ENCODE data around the gene SORCS2.

Gene SORCS2

DNA sequence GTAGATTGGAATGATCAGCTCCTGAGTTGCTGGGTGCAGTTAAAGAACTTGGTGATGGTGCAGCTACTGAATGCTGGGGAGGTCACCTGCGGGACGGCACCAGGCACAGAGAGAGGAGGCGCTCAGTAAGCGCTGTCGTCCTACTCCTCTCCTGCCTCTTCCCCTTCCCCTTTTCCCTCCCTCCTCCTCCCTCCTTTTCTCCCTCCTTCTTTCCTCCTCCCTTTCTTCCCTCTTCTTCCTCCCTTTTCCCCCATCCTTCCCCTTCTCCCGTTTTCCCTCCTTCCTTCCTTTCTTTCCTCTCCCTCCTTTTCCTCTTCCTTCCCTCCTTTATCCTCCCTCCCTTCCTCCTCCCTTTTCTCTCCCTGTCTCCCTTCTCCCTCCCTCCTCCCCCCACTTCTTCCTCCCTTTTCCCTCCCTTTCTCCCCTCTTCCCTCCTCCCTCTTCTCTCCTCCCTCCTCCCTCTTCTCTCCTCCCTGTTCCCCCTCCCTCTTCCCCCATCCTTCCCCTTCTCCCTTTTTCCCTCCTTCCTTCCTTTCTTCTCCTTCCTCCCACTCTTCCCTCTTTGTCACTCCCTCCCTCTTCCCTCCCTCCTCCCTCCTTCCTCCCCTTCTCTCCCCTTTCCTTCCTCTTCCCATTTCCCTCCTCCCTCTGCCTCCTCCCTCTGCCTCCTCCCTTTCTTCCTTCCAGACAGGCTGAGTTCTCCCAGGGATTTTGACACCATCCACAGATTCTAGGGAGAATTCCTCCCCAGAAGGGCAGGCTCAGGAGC, 330.3 kb downstream of the SORCS2 start:
- no peak for DNase-seq

DNA sequence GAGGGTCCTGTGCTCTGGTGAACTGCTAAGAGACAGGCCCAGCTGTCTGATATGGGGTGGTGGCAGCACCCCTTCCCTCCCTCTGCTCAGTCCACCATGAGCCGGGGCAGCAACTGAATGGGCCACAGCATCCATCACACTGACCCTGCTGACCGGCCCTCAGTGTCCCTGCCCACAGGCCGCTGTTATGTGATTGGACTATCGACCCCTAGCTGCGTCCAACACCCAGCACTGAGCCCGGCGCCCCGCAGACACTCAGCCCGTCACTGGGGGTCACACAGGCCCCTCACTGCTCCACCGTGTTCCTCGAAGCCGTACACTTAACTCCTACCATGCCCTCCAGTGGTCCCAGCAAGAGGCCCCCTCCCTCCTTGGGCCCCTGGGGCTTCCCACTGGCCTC, 331.2 kb downstream of the SORCS2 start:
- DNase-seq: no peak

DNA sequence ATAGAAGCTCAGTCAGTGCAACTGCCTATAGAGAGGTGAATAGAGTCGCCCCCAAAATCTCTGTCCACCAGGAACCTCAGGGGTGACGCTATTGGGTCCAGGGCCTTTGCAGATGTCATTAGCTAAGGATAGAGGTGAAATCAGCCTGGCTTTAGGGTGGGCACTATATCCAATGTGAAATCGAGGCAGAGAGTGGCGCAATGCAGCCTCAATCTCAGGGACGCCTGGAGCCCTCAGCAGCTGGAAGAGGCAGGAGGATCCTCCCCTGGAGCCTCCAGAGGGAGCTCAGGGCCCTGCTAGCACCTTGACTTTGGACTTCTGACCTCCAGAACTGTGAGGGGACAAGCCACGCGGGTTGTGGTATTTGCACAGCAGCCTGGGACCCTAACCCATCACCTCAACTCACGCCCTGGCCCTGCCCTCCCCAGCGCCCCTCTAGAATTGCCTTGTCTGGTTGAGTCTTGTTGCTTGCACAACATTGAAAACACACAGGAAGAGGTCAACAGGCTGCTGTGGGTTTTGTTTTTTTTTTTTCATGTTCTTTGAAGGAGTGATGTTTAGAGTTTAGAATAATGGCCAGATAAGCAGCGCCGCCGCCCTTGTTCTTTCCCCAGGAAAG, 331.8 kb downstream of the SORCS2 start:
- no peak for DNase-seq

DNA sequence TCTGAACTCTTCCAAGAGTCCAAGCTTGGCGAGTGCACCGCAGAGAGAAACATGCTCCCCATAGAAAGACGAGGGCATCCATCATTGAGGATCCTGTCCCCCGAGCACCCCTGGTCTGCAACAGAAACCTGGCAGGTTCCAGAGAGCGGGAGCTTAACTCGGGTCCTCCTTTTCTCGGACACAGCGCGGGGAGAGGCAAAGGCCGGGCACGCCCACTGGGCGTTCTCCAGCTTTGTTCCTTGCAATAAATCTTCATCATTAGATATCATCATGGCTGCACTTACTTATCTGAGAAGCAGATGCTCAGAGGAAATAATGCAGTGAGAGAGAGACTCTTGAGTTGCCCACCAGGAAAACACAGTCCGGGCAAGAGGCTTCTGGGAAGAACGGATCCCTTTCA, 332.5 kb downstream of the SORCS2 start:
- DNase-seq: no peak

DNA sequence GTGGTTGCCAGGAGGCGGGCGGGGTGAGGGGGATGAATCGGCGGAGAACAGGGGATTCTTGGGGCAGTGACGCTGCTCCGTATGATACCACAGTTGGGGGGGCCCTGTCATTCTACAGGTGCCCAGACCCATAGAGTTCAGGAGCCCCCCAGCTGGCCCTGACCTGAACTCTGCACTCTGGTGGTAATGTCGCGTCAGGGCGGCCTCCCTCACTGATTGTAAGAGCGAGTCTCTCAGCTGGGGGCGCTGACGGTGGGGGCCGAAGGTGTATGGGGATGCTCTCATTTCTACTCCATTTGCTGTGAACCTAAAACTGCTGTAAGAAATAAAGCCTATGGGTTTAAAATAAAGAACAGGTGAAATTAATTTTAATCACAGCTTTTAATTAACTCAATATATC, 334.2 kb downstream of the SORCS2 start:
- DNase-seq: no peak

DNA sequence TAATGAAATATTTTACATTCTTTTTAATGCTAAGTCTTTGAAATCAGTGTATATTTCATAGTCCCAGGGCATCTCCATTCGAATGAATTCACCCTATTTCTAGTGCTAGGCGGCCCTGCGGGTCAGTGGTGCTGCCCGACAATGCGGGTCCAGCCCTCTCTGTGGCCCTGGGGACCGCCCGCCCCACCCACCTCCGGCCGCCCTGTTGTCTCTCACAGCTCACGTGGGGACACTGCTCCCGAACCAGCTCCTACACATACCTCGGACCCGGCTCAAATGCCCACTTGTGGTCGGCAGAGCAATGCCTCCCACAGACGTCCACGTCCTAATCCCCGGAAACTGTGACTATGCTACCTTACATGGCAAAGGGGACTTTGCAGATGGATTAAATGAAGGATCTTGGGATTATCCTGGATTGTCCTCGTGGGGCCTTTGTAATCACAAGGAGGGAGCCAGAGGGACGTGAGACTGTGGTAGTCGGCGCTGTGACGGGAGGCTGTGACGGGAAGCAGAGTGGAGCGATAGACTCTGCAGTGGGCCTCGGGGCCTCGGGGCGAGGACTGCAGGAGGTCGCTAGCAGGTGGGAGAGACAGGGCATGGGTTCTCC, 334.7 kb downstream of the SORCS2 start:
- DNase-seq: no peak

DNA sequence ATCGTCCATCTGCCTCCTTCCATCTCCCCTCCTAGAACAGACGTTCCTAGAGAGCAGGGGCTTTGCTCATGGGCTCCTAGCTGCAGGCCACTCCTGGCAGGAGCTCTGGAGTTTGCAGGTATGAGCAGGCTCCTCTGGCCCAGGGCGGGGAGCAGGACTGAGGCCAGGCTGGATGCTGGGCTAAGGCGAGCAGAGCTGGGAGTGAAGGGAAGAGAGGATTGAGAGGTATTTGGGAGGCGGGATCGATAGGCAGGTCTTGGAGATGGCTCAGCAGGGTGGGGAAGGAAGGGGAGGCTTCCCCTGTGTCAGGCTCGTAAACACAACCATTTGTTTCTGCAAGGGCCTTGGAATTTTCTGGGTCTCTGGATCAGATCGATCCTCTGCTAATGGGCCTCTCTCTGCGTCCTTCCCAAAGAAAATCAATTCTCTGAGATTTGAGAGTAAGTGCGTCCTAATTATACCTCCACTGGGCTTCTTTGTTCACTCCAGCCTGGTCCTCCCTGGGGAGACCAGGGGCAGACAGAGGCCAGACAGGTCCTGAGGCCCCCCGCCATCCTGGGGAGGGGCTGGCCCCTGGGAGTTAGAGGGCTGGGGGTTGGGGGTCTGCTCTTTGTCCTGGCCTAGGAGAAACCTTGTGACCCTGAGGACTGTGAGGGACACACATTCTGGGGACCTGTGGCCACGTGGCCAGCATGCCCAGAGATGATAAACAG, 337.2 kb downstream of the SORCS2 start:
- no peak for DNase-seq

DNA sequence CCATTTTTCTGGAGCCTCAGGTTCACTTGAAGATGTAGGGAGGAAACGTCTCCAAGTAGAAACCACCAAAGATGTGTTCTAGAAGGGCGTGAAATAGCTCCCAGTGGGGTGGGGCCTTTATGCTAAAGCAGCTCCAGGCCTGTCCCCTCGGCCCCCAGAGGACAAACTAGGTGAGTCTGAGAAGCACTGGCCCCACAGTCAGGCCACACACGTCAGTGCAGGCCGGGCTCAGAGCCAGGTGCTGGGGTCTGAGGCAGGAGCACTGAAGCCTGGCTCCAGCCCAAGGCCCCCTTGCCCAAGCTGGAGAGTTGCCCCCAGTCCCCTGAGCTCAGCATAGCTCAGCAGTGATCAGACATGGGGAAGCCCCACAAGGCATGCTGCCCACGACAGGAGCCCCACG, 337.7 kb downstream of the SORCS2 start:
- DNase-seq: no peak

DNA sequence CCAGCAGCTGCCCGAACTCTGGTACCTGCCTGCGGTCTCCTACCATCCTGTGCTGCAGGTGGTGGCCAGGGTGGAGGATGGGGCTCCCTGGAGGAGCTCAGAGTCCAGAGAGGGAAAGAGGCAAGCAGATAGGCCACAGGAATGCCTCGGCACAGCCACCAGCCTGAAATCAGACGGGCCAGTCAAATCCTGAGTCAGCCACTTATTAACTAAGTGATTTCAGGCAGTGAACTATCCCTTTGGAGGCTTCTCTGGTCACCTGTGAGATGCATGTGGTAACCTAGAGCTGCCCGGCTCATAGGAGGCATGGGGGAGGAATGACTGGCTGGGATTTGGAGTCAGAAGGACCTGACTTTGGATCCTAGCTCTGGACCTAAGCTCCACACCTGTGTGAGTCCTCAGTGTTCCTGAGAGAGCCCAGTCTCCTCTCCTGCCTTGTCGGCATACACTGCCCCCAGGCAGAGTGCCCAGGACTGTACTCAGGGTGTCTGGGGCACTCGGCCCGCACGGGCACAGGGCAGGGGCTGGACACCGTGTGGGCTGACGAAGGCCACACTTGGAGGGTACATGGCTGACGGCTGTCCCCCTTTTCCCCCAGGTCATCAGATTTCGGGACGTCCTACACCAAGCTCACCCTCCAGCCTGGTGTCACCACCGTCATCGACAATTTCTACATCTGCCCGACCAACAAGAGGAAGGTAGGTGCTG, 338.7 kb downstream of the SORCS2 start:
- no peak for DNase-seq

DNA sequence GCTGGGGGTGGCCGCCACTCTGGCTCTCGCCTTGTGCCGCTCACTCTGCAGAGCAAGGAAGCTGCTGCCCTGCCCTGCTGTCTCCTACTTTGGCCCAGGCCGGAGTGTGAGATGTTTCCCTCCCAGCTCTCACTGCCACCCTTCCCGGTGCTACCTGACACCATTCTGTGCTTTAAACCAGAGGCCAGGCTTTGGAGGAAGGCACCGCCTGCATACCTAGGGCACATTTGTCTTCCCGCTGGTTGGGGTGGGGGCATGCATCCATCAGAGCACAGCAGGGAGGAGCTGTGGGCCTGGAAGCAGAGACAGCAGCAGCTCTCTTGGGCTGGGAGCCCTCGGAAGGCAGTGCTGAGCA, 339.3 kb downstream of the SORCS2 start:
- no peak for DNase-seq

DNA sequence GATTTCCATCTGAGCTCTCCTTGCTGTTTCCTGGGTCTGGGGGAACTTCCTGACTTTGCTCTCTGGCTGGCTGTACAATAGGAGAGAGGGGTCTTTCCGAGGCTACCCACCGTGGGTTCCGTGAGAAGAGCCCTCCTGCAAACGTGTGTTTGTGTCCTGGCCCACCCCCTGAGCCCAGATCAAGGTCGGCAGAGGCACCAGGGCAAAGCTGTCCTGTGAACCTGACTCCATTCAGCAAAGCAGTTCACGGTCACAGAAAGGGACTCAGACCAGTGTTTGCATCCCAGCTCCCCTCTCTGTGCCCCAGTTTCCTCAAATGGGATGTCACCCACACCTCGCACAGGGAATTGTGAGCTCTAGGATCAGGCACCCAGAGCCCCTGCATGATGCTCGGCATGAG, 339.7 kb downstream of the SORCS2 start:
- no peak for DNase-seq

DNA sequence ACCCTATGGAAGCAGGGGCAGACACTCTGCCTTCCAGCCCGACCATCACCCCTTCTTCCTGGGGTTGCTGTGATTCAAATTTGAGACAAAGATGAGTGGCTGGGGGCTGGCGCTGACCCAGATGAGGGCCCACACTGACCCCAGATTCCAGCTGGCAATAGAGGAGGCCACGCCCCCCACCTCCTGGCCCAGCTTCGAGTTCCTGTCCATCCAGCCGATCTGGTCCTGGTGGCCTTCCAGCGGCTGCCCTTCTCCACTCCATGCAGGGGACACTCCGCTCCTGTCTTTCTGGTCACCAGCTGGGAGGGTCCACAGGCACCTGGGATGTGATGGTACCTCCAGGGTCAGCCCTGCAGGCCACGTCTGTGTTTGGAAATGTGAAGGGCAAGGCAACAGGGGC, 340.9 kb downstream of the SORCS2 start:
- no peak for DNase-seq

DNA sequence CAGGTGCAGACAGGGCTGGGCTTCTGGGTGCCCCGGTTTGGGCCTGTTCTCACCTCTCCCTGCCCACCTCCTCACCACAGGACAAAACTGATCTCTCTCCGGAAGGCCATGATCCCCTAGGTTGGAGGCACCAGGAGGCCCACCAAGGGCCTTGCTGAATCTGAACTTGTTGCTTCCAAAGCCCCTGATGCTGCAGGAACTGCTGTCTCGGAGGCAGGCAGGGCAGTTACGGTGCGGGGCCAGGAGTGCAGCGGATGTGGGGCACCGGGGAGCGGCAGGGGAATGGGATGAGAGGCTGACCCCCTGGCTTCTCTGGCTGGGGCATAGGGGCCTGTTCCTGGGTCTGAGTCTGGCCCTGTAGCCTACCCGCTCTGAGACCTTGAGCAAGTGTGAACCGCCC, 342.8 kb downstream of the SORCS2 start:
- DNase-seq: no peak

DNA sequence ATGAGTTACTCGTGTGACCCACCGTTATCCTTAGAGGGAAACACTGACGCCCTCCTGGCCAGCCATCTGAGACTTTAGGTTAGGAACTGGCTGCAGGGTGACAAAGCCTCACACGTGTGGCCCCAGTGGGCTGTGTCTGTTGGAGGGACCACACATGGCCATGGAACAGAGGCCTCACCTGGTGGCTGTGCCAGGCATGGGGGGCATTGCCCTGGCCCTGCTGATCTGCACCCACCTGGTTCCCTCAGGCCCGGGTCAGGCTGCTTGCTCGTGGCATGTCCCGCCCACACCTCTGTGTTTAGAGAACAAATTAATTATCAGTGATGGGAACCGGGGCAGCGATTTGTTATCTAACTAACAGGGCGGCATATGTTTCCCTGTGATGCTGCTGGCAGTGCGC, 343.3 kb downstream of the SORCS2 start:
- no peak for DNase-seq

DNA sequence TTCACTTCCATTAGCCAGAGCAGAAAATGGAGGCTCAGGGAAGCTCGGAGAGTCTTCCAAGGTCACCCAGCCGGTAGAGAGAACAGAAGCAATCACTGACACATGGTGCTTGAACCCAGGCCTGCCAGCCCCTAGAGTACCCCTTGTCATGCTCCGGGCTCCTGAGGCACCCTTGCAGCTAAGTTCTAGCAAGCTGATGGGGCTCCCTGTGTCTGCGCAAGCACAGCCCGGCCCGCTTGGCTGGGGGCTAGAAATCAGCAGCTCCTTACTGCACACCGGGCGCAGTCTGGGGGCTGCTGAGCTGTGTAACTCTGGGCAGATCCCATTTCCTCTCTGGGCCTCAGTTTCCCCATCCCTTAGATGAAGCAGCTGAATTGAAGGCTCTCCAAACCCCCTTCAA, 344.5 kb downstream of the SORCS2 start:
- no peak for DNase-seq

DNA sequence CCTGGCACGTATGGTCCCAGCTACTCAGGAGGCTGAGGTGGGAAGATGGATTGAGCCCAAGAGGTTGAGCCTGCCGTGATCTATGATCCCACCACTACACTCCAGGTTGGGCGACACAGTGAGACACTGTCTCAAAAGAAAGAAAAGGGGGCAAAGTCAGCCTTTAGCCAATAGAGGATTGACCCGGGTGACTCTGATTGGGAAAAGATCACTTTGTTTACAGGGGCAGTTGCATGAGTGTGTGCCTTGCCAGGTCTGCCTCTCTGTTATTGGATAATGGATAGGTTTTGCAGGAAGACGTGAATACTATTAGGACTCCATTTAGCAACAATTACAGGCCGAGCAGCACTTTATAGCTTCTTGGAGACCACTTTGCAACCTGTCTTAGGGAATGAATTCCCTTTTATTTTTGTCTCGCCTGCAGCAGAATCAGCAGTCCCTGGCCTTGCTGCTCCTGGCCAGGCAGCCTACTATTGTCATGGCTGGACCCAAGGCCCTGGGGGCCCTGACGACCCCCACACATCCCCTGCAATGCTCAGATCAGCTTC, 345.6 kb downstream of the SORCS2 start:
- DNase-seq: no peak

DNA sequence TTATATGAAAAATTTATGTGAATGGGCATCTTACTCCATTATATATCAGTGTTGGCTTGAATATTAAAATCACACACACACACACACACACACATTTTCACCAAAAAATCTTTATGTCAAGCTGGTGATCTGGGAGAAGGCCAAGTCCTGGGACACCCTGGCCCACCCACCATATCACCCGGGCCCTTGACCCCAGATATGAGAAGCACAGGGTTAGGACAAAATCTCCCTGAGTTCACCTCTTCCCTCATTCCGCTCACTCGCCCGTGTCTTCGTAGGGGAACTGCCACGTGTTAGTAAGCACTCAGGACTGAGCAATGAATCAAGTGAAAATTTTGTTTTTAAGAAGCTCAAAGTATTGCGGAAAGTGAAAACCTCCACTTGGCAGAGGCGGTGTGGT, 346.2 kb downstream of the SORCS2 start:
- DNase-seq: no peak

DNA sequence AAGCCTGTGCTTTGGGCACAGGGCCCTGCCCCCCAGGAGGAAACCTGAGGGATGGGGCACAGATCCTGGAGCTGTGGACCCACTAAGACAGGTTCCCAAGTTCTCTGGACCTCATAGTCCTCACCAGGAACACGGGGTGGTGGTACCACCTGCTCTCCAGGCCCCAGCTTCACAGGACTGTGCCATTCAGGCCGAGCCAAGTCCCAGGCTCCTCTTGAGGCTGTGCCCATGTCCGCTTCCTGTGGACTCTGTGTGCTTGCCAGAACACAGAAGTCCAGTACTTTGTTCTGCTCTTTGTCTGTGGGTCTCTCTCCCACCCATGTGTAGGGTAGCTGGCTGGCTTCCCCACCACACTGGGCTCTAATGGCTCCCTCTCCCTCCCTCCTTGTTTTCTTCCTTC, 346.8 kb downstream of the SORCS2 start:
- no peak for DNase-seq

DNA sequence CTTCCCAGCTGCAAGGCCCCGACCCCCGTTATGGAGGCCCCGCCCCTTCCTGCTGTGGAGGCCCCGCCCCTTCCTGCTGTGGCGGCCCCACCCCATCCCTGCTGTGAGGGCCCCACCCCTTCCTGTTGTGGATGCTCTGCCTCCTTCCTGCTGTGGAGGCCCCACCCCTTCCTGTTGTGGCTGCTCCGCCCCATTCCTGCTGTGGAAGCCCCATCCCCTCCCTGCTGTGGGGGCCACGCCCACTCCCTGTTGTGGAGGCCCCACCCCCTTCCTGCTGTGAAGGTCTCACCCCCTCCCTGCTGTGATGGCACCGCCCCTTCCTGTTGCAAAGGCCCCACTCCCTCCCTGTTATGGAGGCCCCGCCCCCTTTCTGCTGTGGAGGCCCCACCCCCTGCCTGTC, 347.3 kb downstream of the SORCS2 start:
- DNase-seq: no peak

DNA sequence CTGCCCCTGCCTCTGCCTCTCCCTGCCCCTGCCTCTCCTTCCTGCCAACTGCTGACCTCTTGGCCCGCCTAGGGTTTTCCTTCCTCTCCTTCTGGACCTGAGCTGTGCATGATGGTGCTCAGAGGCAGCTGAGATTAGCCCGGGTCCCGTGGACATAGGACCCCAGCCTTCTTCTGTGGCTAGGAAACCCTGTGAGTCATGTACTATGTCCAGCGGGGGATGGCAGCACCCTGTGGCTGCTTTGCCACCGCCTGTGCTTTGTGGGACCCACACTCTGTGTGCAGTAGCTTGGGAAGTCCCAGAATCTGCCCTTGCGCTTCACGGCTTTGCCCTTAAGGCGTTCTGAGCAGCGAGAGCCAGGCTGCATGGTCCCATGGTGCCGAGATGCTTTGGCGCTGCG, 347.9 kb downstream of the SORCS2 start:
- no peak for DNase-seq

DNA sequence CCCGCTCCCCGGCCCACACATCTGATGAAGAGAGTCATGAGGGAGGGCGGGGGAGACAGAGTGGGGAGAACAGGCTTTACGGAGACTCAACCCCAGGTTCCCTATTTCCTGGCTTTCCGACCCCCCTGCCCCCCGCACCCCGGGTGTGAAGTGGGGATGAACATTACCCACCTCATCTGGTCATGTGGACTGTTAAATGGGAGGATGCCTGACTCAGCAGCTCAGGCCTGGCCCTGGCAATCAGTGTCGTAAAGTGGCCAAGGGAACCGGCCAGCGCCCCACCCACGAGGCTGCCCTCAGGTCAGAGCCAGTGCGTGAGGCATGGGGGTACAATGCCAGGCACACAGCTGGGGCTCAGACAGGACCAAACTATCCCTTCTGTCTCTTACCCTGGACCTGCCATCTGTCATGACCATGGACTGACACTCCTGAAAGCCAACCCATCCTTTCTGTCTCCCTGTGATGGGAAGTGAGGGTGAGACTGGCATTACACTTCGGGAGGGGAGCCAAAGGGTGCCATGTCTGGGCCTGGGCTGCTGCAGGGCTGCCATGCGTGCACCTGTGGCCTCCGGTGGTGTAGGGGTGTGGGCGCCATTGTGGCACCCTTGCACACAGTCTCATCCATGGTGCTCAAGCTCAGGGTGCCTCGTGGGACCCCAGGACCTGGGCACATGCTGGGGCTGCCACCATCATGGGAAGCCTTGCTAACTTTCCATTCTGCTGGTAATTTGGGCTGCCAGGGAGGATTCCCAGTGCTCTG, 348.5 kb downstream of the SORCS2 start:
- DNase-seq: no peak

DNA sequence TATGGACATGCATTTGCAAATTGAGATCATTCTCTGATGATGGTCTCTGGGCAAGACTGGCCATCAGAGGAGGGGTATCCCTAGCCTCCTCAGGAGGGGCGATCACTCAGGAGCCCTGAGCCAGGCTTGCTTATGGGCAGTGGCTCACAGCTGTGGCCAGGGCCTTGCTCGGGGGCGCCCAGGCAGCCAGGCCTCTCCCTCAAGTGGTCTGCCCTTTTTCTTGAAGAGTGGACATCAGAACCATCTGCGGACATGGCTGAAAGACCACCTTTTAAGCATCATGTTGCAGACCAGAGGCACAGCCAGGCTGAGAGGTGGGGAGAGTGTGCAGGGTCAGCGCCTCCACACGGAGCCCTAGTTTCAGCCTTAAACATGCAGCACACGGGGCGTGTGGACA, 349.1 kb downstream of the SORCS2 start:
- DNase-seq: no peak

Measured in NCI-H2107 (cell line).